Measurements from ENCODE around the gene PABPN1L.

PABPN1L gene

GRCh38 chr16:88883117-88883895, 16.8 kb upstream of the PABPN1L start:
- no peak for DNase-seq

- DNase-seq, result no peak
These were observed 16.0 kb upstream of the PABPN1L start for GRCh38 chr16:88882358-88883030.

DNA sequence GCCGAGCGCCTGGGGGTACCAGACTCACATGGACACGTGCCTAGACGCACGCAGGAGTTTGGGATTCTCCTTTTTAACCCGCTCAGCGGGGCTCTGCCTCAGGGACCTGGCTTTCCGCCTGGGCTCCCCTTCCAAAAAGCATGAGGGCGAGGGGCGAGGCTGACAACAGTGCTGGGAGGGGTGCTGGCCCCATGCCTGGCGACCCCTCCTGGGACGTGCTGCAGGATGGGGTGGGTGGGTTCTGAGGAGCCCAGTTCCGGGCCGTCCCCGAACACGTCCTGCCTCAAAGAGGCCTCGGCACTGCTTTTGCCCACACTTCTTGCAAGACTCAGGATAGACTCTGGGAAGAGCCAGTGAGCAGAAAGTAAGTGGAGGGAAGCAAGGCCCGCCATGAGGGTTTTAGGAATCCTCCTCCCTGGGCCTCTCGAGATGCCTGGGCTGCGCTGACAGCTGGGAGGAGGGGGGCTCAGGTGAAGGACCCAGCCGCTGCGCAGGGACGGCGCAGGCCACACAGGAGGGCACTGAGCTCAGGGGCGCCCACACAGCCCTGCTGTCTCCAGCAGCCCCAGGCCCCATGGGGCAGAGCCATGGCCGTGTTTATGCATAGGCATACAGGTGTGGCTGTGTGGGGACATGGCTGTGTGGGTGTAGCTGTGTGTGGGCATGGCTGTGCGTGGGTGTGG, 15.4 kb upstream of the PABPN1L start:
- no peak for DNase-seq

DNA sequence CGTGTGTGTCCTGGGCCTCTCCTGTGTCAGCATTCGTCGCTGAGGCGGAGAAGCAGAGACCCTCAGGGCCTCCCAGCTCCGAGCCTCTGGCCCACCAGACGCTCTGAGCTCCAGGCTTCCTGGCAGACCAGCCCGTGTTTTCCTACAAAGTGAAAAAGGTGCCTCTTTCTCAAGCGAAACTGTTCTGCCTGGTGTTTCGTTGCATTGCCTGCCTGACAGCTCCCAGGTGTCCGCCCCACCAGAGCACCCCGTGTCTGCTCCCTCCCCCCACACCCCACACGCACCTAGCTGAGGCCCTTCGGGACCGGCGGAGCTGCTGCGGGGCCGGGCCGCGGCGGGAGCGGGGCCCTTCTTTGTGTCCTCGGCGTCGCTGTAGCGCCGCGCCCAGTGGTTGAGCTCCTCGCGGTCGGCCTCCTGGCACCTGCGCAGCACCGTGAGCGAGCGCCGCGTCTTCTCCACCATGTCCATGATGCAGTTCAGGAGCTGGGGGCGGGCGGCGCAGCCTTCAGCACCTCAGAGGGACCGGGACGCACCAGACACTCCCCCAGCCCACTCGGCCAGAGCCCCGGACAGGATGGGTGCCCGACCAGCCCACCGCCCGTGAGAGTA, 14.7 kb upstream of the PABPN1L start:
- no peak for DNase-seq

- no peak for DNase-seq
These were observed 14.0 kb upstream of the PABPN1L start for GRCh38 chr16:88880226-88881006.

DNA sequence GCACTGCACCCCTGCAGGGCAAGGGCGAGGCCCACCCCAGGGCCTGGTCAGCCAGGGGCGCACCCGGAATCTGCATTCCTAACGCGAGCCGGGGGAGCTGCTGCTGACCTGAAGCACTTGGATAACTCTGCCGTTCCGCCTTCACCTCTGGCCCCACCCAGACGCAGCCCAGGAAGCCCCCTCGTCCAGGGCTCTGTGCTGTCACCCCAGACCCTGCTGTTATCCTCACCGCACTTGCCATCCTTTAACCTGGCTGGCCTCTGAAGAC, 13.3 kb upstream of the PABPN1L start:
- DNase-seq, result no peak

DNA sequence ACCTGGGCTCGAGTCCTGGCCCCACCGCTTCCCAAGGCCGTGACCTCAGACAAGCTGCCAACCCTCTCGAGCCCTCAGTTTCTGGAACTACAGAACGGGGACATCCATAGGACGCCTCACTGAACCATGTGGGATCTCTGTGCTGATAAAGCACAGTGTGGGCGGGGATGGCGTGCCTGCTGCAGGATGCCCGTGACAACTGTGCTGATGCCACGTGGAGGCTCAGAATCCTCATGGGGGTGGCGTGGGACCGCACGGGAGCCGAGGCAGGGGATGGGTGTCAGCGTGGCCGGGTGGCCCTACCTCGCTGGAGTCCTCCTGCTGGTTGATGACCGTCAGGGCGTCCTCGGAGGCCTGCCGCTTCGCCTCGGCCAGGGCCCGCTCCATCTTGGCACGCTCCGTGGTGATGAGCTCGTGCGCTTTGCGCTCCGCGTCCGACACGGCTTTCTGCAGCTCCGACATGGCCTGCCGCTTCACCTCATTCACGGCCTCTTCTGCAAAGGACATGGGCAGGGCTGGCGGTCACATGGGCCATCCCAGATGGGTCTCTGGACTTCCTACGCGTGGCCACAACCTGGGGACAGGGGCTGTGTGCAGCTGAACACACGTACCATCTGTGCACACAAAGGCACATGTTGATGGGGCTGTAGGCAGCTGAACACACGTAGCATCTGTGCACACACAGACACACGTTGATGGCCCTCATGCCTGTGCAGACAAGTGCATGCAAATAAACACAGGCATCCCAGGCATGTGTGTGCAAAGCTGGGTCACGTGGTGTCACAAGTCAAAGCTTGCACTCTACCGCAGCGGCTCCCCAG, 12.7 kb upstream of the PABPN1L start:
- DNase-seq, result no peak

GRCh38 chr16:88878356-88878755, 11.9 kb upstream of the PABPN1L start:
- no peak for DNase-seq

DNA sequence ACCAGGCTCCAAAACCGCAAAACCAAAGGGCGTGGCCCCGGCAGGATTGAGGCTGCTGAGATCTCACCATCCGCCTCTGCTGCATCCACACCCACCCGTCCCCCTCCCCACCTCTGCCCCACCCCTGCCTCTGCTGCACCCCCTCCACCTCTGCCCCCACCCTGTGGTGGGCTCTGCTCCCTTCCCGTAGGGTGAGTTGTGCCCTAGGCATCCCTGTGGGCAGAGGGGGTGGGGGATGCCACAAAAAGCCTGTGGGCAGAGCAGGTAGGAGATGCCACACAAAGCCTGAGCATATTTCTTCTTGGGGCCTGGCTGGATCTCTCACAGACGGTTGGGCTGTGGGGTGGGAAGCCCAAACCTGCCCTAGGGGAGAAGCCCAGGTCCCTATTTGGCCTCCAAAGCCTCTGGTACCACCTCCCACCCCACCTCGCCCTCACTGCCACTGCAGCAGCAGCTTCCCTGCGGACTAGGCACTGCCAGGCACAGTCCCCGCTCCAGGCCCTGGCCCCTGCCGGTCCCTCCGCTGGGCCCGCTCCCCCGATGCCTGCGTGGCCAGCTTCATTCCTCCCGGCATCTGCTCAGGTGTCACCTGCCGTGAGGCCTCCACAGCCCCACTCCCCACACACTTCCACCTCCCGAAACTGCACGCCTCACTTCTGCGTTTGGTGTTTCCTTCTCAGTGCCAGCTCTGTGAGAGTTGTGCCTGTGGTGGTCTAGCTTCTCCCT, 11.3 kb upstream of the PABPN1L start:
- no peak for DNase-seq

DNA sequence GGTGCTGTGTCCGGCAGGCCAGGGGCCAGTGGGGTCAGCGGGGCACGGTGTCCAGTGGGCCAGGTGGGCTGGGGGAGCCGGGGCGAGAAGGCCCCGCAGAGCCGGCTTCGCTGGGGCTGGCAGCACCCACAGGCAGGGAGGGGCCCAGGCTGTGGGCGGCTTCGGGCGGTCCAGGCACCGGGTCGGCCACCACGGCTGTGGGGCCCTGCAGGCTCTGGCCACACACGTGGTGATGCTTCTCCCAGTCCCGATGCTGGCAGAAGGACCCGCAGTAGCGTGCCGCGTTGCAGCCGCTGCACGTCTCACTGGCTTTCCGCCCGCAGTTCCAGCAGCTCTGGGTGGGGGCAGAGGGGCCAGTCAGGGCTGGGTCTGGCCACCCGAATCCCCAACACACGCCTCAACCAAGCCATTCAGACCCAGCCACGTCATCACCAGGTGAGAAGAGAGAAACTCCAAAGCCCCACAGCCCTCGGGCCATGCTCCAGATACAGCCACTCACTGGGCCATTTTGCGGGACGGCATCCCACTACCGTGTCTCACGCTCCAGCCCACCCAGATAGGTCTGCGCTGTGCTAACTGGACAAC, 10.6 kb upstream of the PABPN1L start:
- no peak for DNase-seq

DNA sequence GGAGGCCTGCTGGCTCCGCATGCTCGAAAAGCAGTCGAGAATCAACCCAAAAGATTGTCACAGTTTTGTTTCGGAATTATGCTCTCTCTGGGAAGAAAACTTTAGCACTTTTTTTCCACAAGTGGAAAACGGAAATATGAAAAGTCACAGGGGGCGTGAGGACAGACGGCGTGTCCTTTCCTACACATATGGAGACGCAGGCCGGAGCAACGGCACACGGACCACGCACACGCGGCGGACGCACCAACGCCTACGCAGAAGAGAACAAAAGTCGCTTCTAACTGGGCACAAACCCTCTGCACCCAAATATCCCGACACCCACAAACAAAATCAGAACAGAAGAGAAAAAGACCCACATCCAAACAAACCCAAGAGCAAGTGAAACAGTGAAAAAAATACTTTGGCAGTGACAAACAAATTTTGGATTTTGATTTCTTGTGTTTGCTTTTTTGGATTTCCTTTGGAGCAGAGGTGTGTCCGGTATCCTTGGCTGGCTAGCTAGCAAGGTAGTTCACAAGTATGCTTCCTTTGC, 9.3 kb upstream of the PABPN1L start:
- no peak for DNase-seq

- no peak for DNase-seq
These were observed 8.6 kb upstream of the PABPN1L start for GRCh38 chr16:88874938-88875599.

- DNase-seq, result no peak
These were observed 6.3 kb upstream of the PABPN1L start for GRCh38 chr16:88872650-88873331.

DNA sequence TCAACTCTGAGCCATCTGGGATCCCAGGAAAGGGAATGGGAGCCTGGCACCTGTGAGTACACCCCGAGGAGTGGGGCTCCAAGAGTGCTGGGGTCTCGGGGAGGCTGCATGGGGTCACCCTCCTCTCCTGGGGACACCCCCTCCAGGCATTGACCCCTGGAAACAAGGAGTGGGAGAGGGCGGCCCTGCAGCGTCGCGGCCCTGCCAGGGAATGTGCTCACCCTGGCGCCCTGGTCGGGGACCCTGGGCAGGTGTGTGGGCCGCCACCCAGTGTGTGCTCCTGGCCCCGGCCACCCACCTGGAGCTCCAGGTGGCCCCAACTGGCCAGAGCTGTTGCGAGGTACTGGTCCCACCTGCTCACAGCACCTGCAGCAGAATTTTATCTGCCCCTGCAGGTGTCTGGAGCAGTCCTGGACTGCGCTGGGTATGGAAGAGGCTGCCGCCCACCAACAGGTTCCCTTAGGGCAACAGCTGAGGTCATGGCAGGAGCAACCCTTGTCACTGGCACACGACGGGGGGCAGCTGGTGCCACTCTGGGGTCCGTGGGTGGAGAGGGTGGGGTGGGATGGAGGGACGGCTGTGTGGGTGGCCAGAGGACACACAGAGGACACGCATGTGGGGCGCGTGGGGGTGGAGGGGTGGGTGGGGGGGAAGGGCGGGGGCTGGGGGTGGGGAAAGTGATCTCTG, 5.4 kb upstream of the PABPN1L start:
- no peak for DNase-seq

GRCh38 chr16:88871349-88871702, 4.9 kb upstream of the PABPN1L start:
- no peak for DNase-seq

DNA sequence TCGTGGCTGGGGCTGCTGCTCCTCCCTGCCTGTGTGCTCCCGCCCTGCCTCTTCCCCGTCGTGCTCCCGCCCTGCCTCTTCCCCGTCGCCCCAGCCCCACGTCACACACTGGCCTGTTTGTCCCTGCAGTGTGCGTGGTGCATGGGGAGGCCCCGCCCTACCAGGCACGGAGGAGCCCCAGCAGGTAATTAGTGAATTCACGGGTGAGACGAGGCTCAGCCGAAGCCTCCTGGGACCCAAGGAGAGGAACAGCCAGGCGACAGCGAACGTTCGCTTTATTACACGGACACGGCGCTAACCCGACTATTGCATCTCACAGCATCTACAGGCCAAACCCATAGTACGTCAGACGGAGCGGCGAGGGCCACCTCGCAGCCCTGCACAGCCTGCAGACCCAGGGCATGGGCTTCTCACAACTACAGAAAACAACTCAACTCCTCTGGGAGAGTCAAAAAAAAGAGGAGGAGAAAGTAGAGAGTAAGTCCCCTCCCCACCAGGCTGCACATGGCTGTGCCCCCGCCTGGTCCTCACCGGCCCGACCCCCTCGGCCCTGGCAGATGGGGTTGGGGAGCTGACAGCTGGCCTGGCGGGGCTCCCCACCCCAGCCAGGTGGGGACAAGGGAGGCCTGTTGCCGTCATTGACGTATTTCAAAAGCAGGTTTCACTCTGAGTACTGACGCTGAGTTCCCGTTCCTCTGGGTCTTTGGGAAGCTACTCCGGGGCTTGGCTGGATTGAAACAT, 4.3 kb upstream of the PABPN1L start:
- DNase-seq, result no peak

DNA sequence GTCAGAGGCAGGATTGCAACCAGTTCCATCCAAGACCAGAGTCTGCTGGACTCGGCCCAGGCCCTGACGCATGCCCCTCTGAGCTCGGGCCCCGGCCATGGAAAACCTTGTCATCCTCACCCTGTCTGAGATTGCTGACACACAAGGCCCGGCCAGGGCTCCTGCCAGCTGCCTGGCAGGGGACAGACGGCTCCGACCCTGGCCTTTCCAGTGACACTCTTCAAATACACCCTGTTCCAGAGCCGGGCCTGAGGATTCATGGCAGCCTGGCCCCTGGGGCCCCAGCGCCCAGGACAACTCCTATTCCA, 3.2 kb upstream of the PABPN1L start:
- no peak for DNase-seq

- DNase-seq, result no peak
These were observed 2.7 kb upstream of the PABPN1L start for GRCh38 chr16:88868974-88869672.
